Heart left ventricle (tissue), 16 donors: Measurements from ENCODE around the gene GNB1L. TPM values are rescaled to one million over a fixed set of nuclear protein-coding genes. Genes with fewer than 3 reads are reported as not detected.

ENCODE experiments used
- ATAC-seq, 4 donors: fragments of 200-7000 bp; cut with Tn5 transposase; one replicate each; pipeline ENCODE4 v1.9.1; 2020 to 2022; ENCODE audit warnings: moderate library complexity in 4 of 4, mild to moderate bottlenecking in 3 of 4, moderate number of reproducible peaks in 1 of 4
- DNase-seq, 5 donors: peaks; one replicate each; pipeline ENCODE4 v3.0.0-alpha.2; 2020
- H3K27ac ChIP-seq, 12 donors: fragments of 200-600 bp; sonication (generic) in 4 of 12; one replicate each; pipeline versions ENCODE4 v1.5.0 to v1.8.0; 2016 to 2022; ENCODE audit warnings: mild to moderate bottlenecking in 2 of 12
- H3K27me3 ChIP-seq, 9 donors: fragments of 200-600 bp; sonication (generic) in 2 of 9; one replicate each; pipeline versions ENCODE4 v1.5.1 to v1.8.0; 2016 to 2022; ENCODE audit warnings: mild to moderate bottlenecking in 3 of 9
- H3K36me3 ChIP-seq, 9 donors: fragments of 200-600 bp; sonication (generic) in 2 of 9; one replicate each; pipeline versions ENCODE4 v1.5.0 to v1.8.0; 2018 to 2022; ENCODE audit warnings: mild to moderate bottlenecking in 2 of 9
- H3K4me1 ChIP-seq, 12 donors: fragments of 200-600 bp; sonication (generic) in 4 of 12; one replicate each; pipeline versions ENCODE4 v1.5.0 to v1.8.0; 2016 to 2022; ENCODE audit warnings: mild to moderate bottlenecking in 3 of 12
- H3K4me3 ChIP-seq, 12 donors: fragments of 200-600 bp; sonication (generic) in 4 of 12; one replicate each; pipeline versions ENCODE4 v1.5.0 to v1.8.0; 2017 to 2022; ENCODE audit warnings: mild to moderate bottlenecking in 9 of 12, moderate library complexity in 4 of 12
- H3K9me3 ChIP-seq, 12 donors: fragments of 200-600 bp; sonication (generic) in 4 of 12; one replicate each; pipeline versions ENCODE4 v1.5.0 to v1.8.0; 2016 to 2022; ENCODE audit warnings: mild to moderate bottlenecking in 1 of 12
- POLR2A ChIP-seq, 2 donors: fragments of 450-650 bp; IDR thresholded peaks; one replicate each; pipeline ENCODE4 v1.6.1; 2017; ENCODE audit warnings: antibody characterized with exemption in 2 of 2, mild to moderate bottlenecking in 2 of 2, moderate library complexity in 2 of 2
- WGBS, 4 donors: extraction: QIAGEN DNeasy Blood & Tissue Kit in 2 of 4; methylation state at CpG; one replicate each; pipeline versions ENCODE4 v1.1.5 to v1.1.7; 2013 to 2018; 5-methylcytosine and 5-hydroxymethylcytosine counted together
- intact Hi-C, 10 donors: fragments of 100-400 bp; cut with DNase I; formaldehyde crosslinking; loops; one replicate each; pipeline versions ENCODE4 v1.11.1 to v1.14.2; 2022
- polyA plus RNA-seq, 2 donors: library from polyadenylated mRNA; stranded (reverse); fragments of 200-250 nt; gene quantifications; one replicate each; pipeline ENCODE4 v1.2.3, GENCODE V29; 2013
- total RNA-seq, 9 donors: library from RNA; depleted of rRNA in 2 of 9; stranded (reverse); fragments of >200 nt in 2 of 9; fragmentation: NEBNext Ultra II Directional in 3 of 9; extraction: Animal tissue kit (Norgen Biotek cat#: 25700) in 3 of 9; gene quantifications; one replicate each; pipeline versions ENCODE4 v1.1.0 to v1.2.4, GENCODE V29; 2016 to 2023
- TF ChIP-seq, protein P1 (sequence below), 12 donors: fragments of 200-600 bp; sonication (generic) in 4 of 12; IDR thresholded peaks; one replicate each; pipeline versions ENCODE4 v1.5.0 to v1.8.0; 2018 to 2022; ENCODE audit warnings: antibody characterized with exemption in 12 of 12, mild to moderate bottlenecking in 5 of 12
- donor health status: ischemic (EF 13 %, LVEDD 7.1; RV severe dilation, severe dysfunction).
- donor health status: healthy with polysubstance abuse.
- donor health status: DM: no; HTN: yes; CAD: no.
- donor health status: DM: no; HTN: no; CAD: no.
- donor health status: ischemic (EF 25% LVEDD 6.9; RV normal size, moderate dysfunction).
- donor health status: ischemic (EF 25% LVEDD 5.7; RV mildly dilated, moderate dysfunction).
- donor health status: healthy.
- donor health status: DM: yes; HTN: yes; CAD: no.
- donor health status: ischemic (EF 35%, LVEDD 5.7; RV mildly dilated, moderate dysfunction).
- donor health status: nonischemic (EF 11% LVEDD 7.7; RV severe dilation, severe dysfunction).
- donor health status: DM: yes; HTN: yes; CAD: no.
- donor health status: PGD.
- donor health status: ischemic (EF 29% LVEDD 5.4; RV normal size, mild dysfunction).
- donor health status: nonischemic (EF 23%, LVEDD 6.1; RV moderate dilation, normal function).

GNB1L gene
- total and polyA plus RNA-seq, 11 donors, result 1.6 to 9.2 (median 2.4) TPM

DNA sequence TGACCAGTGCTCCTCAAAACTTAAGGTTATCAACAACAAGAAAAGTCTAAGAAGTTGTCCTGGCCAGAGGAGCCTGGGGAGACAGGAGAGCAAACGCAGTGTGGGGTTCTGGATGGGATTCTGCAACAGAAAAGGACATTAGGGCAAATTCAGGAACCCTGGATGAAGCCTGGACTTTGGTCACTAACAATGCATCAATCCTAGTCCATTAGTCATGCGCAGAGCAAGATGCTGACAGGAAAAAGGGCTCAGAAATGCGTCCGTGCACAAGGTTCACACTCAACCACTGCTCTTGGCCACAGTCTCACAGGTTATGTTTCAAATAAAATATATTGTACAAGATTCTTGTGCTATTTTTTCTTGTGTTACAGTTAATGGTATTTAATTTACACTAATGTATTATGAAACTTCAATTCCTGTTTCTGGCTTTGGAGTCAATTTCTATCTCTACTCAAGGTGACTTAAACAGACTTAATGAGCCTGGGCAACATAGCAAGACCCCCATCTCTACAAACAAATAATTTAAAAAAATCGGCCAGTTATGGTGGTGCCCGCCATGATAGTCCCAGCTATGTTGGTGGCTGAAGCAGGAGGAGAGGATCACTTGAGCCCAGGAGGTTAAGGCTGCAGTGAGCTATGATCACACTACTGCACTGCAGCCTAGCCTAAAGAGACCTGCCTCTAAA lies 13.6 kb downstream of the GNB1L start:
- Histone ChIP-seq H3K4me3 (no peak overlapping the region), H3K27me3 (no peaks in the 10 kb centered on the region), H3K27ac (no peak overlapping the region), H3K36me3 (no peaks in the 10 kb centered on the region), H3K9me3 (no peaks in the 10 kb centered on the region), H3K4me1 (peaks cover 0 to 33% (median 18%) of the 10 kb centered on the region in 12 donors)
- no peak for ATAC-seq
- WGBS, 4 donors, result 93 to 98% (median 95%) methylated on average over 6 of the region's 6 CpGs
- TF ChIP-seq POLR2A (IDR thresholded peaks at IDR 0.05), result no peak
- TF ChIP-seq, protein P1, sequence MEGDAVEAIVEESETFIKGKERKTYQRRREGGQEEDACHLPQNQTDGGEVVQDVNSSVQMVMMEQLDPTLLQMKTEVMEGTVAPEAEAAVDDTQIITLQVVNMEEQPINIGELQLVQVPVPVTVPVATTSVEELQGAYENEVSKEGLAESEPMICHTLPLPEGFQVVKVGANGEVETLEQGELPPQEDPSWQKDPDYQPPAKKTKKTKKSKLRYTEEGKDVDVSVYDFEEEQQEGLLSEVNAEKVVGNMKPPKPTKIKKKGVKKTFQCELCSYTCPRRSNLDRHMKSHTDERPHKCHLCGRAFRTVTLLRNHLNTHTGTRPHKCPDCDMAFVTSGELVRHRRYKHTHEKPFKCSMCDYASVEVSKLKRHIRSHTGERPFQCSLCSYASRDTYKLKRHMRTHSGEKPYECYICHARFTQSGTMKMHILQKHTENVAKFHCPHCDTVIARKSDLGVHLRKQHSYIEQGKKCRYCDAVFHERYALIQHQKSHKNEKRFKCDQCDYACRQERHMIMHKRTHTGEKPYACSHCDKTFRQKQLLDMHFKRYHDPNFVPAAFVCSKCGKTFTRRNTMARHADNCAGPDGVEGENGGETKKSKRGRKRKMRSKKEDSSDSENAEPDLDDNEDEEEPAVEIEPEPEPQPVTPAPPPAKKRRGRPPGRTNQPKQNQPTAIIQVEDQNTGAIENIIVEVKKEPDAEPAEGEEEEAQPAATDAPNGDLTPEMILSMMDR (IDR thresholded peaks at IDR 0.05), result no peak
- no peak for DNase-seq
- intact Hi-C loops, result no loop called here

DNA sequence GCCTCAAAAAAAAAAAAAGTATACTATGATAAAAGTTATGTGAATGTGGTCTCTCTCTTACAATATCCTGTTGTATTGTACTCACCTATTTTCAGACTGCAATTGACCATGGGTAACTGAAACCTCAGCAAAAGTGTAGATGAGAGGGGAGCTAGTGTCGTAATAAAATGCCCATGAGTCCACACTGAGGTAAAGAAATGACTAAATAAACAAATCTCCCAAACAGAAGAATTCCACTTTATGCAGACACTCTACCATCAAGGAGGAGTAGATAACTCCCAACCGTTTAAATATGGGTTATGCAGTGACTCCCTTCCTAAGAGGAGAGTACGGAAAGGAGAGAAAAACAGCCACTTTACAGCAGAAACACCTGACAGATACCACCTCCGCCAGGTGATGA lies 14.6 kb downstream of the GNB1L start:
- Histone ChIP-seq H3K9me3 (no peaks in the 10 kb centered on the region), H3K27ac (no peak overlapping the region), H3K36me3 (no peaks in the 10 kb centered on the region), H3K4me3 (no peak overlapping the region), H3K4me1 (peaks cover 0 to 29% (median 17%) of the 10 kb centered on the region in 12 donors), H3K27me3 (no peaks in the 10 kb centered on the region)
- DNase-seq (no peak), ATAC-seq (no peak)
- intact Hi-C loops, result no loop called here
- WGBS, 4 donors, result 82 to 90% (median 88%) methylated on average over 4 of the region's 4 CpGs
- TF ChIP-seq POLR2A (IDR thresholded peaks at IDR 0.05), result no peak
- TF ChIP-seq, protein P1 (IDR thresholded peaks at IDR 0.05), result no peak

DNA sequence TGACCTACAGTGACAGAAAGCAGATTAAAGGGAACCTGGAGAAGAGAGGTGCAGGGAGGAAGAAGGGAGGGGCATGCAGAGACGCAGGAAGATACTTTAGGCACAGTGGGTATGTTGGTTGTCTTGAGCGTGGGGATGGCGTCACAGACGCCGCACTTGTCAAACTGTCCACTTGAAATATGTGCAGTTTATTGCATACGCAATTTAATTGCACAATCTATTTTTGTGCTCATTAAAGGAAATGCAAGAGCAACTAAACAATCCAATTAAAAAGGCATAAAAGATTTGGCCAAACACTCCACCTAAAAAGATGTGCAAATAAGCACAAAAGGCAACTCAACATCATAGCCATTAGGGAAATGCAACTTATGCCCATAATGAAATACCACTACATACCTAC lies 16.8 kb downstream of the GNB1L start:
- DNase-seq (no peak), ATAC-seq (no peak)
- Histone ChIP-seq H3K27ac (no peak overlapping the region), H3K9me3 (no peaks in the 10 kb centered on the region), H3K27me3 (no peaks in the 10 kb centered on the region), H3K4me3 (no peak overlapping the region), H3K4me1 (peaks cover 0 to 8% (median under 1%) of the 10 kb centered on the region in 12 donors), H3K36me3 (no peaks in the 10 kb centered on the region)
- WGBS, 4 donors, result 90 to 96% (median 92%) methylated on average over 6 of the region's 6 CpGs
- TF ChIP-seq, protein P1 (IDR thresholded peaks at IDR 0.05), result no peak
- TF ChIP-seq POLR2A (IDR thresholded peaks at IDR 0.05), result no peak
- intact Hi-C loops, result no loop called here

DNA sequence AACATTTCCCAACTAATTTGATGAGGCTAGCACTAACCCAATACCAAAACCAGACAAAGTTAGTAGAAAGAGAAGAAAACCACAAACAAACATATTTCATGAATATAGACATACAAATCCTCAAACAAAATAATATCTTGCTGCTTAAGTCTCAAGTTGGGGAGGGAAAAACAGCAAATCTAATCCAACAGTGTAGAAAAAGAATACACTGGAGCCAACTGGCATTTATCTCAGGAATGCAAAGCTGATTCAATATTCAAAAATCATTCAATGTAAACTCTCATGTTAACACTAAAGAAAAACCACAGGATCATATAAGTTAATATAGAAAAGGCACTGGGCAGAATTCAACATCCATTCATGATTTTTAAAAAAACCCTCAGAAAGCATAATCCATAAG lies 18.2 kb downstream of the GNB1L start:
- no peaks in the 10 kb centered on the region for H3K27me3 ChIP-seq
- ATAC-seq (no peak), DNase-seq (no peak)
- no peaks in the 10 kb centered on the region for H3K4me1 ChIP-seq
- H3K9me3 ChIP-seq, result no peaks in the 10 kb centered on the region
- no peak overlapping the region for H3K27ac ChIP-seq
- no peaks in the 10 kb centered on the region for H3K36me3 ChIP-seq
- TF ChIP-seq POLR2A (IDR thresholded peaks at IDR 0.05), result no peak
- TF ChIP-seq, protein P1 (IDR thresholded peaks at IDR 0.05), result no peak
- H3K4me3 ChIP-seq, result no peak overlapping the region
- intact Hi-C loops, result no loop called here
